Activated CD4-positive, alpha-beta T cell treated with anti-CD3 and anti-CD28 coated beads, Interleukin-2, amount 10 ng/mL, durations not matched to agents 24 days and 14 days (primary cell): ENCODE results near the gene TLE3. TPM values are rescaled to one million over a fixed set of nuclear protein-coding genes. Genes with fewer than 3 reads are reported as not detected.
"Not testable (repeated sequence)": the region's sequence is repeated elsewhere in the genome, so short reads cannot be mapped to it uniquely, and the experiment has no call there.

Experiments used
- DNase-seq: peaks from one replicate; pipeline ENCODE4 v3.0.0; 2022
- H3K27ac Mint-ChIP-seq: one replicate; pipeline ENCODE4 v1.8.0; 2022; ENCODE audit warnings: mild to moderate bottlenecking, mixed read lengths
- H3K27me3 Mint-ChIP-seq: one replicate; pipeline ENCODE4 v1.8.0; 2022; ENCODE audit warnings: mixed read lengths
- H3K36me3 Mint-ChIP-seq: one replicate; pipeline ENCODE4 v1.8.0; 2022; ENCODE audit warnings: low read depth, mild to moderate bottlenecking, mixed read lengths
- H3K4me1 Mint-ChIP-seq: one replicate; pipeline ENCODE4 v1.8.0; 2021; ENCODE audit warnings: mixed read lengths
- H3K4me3 Mint-ChIP-seq: one replicate; pipeline ENCODE4 v1.8.0; 2022; ENCODE audit warnings: mild to moderate bottlenecking, moderate library complexity, mixed read lengths
- H3K9me3 Mint-ChIP-seq: one replicate; pipeline ENCODE4 v1.8.0; 2021; ENCODE audit warnings: mixed read lengths
- intact Hi-C: fragments of 100-400 bp; cut with micrococcal nuclease; formaldehyde crosslinking; loops from one replicate; pipeline ENCODE4 v1.15.1; 2023
- total RNA-seq: library from RNA; stranded (reverse); gene quantifications from 2 replicates; pipeline ENCODE4 v1.2.3, GENCODE V29; 2022

TLE3 gene
- total RNA-seq, 1 donor from 2014 or later = 111 TPM

DNA sequence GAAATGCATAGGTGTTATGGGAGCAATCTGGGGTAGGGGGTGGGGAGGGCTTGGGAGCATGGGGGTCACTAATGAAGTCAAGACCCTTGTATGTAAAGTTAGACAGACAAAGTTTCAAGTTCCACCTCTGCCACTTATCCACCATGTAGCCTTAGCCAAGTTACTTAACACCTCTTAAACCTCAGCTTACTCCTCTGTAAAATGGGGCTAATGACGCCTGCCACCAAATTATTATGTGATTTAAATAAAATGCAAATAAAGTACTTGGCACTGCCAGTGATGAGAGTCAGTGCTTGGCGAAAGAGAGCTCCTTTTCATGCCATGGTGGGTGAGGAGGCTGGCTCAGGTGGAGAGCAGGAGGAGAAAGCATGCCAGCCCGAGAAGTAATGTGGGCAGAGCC, 18.6 kb upstream of the TLE3 start:
- H3K4me3 Mint-ChIP-seq = no peak overlapping the region
- no peaks in the 10 kb centered on the region for H3K9me3 Mint-ChIP-seq
- H3K27me3 Mint-ChIP-seq = peaks cover 41% of the 10 kb centered on the region
- H3K36me3 Mint-ChIP-seq = no peaks in the 10 kb centered on the region
- H3K4me1 Mint-ChIP-seq = peaks cover 3% of the 10 kb centered on the region
- no peak for DNase-seq
- intact Hi-C loops = no loop called here
- no peak overlapping the region for H3K27ac Mint-ChIP-seq

DNA sequence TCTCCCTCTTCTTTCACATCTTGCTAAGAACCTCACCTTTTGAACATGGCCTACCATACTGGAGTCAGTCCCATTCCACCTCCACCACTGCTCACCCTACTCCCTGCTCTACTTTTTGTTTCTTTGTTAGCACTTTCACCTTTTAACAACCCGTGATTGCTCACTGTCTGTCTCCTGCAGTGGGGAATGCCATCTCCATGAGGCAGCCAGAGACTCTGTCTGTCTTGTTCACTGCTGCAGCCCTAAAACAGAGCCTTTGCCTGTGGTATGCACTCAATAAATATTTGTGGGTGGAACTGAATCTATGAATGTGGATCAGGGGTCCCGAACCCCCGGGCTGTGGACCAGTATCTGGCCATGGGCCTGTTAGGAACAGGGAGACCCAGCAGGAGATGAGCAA, 16.5 kb upstream of the TLE3 start:
- peaks cover 3% of the 10 kb centered on the region for H3K4me1 Mint-ChIP-seq
- no peak for DNase-seq
- H3K4me3 Mint-ChIP-seq = no peak overlapping the region
- no peaks in the 10 kb centered on the region for H3K9me3 Mint-ChIP-seq
- H3K27me3 Mint-ChIP-seq = peaks cover 48% of the 10 kb centered on the region
- H3K27ac Mint-ChIP-seq = no peak overlapping the region
- H3K36me3 Mint-ChIP-seq = no peaks in the 10 kb centered on the region
- intact Hi-C loops = no loop called here

DNA sequence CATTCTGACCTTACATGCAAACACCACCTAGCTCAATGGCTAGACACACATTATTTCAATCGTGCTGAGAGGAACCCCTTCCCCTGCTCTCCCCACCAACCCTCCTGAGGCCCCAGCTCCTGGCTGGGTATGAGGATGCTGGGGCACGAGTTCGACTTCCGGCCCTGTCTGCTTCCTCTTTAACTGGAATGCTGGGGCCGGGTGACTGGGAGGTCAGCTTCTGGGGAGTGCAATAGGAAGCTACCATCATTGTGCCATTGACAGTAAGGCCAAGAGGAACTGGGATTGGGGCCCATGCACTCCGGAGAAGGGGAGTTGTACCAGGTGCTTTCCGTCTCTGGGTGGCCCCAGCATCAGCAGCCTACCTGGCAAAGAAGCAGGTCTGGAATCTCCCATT, 15.6 kb upstream of the TLE3 start:
- Mint-ChIP-seq H3K27ac (no peak overlapping the region), H3K4me3 (no peak overlapping the region), H3K9me3 (no peaks in the 10 kb centered on the region), H3K27me3 (peaks cover 56% of the 10 kb centered on the region), H3K36me3 (no peaks in the 10 kb centered on the region), H3K4me1 (peaks cover 3% of the 10 kb centered on the region)
- no peak for DNase-seq
- intact Hi-C loops = no loop called here

DNA sequence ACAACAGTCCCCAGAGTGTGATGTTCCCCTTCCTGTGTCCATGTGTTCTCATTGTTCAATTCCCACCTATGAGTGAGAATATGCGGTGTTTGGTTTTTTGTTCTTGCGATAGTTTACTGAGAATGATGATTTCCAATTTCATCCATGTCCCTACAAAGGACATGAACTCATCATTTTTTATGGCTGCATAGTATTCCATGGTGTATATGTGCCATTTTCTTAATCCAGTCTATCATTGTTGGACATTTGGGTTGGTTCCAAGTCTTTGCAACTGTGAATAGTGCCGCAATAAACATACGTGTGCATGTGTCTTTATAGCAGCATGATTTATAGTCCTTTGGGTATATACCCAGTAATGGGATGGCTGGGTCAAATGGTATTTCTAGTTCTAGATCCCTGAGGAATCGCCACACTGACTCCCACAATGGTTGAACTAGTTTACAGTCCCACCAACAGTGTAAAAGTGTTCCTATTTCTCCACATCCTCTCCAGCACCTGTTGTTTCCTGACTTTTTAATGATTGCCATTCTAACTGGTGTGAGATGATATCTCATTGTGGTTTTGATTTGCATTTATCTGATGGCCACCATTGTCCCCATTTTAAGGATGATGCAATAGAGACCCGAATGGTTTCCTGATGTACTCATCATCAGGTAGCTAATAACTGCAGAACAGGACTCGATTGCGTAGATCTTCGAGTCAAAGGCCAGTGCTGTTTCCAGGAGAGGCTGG, 15.0 kb upstream of the TLE3 start:
- H3K36me3 Mint-ChIP-seq, DNase-seq, intact Hi-C loops, H3K9me3 Mint-ChIP-seq, H3K4me1 Mint-ChIP-seq, H3K27ac Mint-ChIP-seq, H3K4me3 Mint-ChIP-seq: not testable (repeated sequence)
- peaks cover 55% of the 10 kb centered on the region for H3K27me3 Mint-ChIP-seq

DNA sequence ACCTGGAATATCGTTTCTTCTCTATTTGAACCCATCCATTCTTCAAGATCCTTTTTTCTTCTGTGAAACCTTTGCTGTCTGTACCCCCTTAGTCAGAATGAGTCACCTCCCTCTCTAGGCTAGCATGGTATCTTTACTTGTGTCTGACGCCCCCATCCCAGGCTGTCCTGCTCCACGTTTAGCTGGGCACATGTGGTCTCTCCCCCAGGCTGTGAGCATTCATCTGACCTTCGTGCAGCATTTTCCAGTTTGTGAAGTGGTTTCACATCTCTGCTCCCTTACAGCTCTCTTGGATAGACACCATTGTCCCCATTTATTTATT, 14.3 kb upstream of the TLE3 start:
- intact Hi-C loops = no loop called here

DNA sequence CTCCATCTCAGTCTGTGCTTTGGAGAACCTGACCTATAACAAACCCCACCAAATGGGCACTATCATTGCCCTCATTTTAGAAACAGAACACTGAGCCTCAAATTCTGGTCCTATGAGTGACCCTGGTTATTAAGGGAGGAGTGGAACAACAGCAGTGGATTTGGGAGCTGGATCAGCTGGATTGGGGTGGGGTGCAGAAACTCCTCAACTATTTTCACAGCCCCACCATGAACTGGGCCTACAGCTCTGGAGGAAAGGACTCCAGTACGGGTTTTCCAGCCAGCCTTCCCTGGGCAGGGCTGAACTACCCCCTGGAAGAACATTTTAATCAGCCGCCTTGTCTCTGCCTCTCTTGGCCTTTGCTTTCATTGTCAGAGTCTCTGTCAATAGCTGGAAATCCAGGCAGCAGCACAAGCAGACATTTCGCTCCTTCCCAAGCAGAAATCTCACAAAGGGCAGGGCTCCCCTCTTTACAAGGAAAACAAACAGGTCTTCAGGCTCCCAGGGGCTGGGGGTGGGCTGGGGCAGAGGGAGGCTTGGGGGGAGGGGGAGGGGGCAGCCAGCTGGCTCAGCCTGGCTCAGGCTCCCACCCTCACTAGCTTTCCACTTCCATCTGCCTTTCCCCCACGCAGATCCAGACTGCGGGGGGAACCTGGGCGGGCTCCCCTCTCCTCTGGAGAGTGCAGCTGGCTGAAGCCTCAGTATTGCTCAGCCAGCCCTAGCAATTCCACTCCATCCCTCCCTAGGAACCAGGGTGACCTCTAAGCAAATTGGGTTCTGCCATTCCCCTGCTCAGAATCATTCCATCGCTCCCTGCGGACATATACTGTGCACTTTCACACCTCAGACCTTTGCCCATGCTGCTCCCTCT, 13.7 kb upstream of the TLE3 start:
- H3K4me3 Mint-ChIP-seq = no peak overlapping the region
- no peak overlapping the region for H3K27ac Mint-ChIP-seq
- H3K27me3 Mint-ChIP-seq = peaks cover 55% of the 10 kb centered on the region
- no peaks in the 10 kb centered on the region for H3K36me3 Mint-ChIP-seq
- H3K4me1 Mint-ChIP-seq = peaks cover 3% of the 10 kb centered on the region
- no peak for DNase-seq
- intact Hi-C loops = no loop called here
- no peaks in the 10 kb centered on the region for H3K9me3 Mint-ChIP-seq

More for the DNA sequence above, 14.3 kb upstream of the TLE3 start:
- no peak for DNase-seq
- no peaks in the 10 kb centered on the region for H3K9me3 Mint-ChIP-seq
- peaks cover 3% of the 10 kb centered on the region for H3K4me1 Mint-ChIP-seq
- no peaks in the 10 kb centered on the region for H3K36me3 Mint-ChIP-seq
- no peak overlapping the region for H3K4me3 Mint-ChIP-seq
- peaks cover 56% of the 10 kb centered on the region for H3K27me3 Mint-ChIP-seq
- H3K27ac Mint-ChIP-seq = no peak overlapping the region

DNA sequence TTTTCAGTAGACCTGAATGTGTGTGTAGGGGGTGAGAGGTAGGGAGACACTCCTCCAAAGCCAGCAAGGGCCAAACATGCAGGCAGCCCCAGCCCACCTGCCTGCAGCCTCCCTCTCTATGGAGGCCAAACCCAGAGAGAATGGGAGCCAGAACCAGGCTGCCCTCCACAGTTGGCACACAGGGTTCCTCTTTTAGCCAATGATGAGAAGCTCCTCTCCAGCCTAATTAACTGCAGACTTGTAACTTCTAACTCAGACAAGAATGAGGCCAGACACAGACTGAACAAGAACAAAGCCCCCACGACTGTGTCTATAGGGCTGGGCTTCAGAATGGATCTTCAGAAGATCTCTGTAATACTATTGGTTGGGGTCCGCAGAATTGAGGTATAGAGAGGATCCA, 12.3 kb upstream of the TLE3 start:
- H3K4me1 Mint-ChIP-seq = peaks cover 3% of the 10 kb centered on the region
- intact Hi-C loops = no loop called here
- DNase-seq = no peak
- H3K36me3 Mint-ChIP-seq = no peaks in the 10 kb centered on the region
- peaks cover 57% of the 10 kb centered on the region for H3K27me3 Mint-ChIP-seq
- no peak overlapping the region for H3K27ac Mint-ChIP-seq
- H3K9me3 Mint-ChIP-seq = no peaks in the 10 kb centered on the region
- no peak overlapping the region for H3K4me3 Mint-ChIP-seq

DNA sequence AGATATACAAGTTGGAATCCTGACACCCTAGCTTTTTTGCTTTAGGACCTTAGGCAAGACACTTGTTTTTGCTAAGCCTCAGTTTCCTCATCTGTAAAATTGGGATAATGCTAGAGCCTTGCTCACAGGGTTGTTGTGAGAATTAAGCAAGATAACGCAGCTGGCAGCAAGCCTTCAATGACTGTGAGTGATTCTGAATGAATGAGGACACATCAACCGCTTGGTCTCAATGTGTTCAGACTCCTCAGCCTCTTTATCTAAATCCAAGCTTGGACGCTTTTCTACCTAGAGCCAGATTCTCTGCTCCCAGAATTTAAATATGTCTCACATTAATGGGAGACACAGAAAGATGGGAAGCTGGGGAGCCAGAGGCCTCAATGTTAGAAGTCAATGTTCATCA, 11.8 kb upstream of the TLE3 start:
- Mint-ChIP-seq H3K27ac (no peak overlapping the region), H3K4me1 (peaks cover 2% of the 10 kb centered on the region), H3K4me3 (no peak overlapping the region), H3K36me3 (no peaks in the 10 kb centered on the region), H3K27me3 (peaks cover 60% of the 10 kb centered on the region), H3K9me3 (no peaks in the 10 kb centered on the region)
- no peak for DNase-seq
- intact Hi-C loops = no loop called here

DNA sequence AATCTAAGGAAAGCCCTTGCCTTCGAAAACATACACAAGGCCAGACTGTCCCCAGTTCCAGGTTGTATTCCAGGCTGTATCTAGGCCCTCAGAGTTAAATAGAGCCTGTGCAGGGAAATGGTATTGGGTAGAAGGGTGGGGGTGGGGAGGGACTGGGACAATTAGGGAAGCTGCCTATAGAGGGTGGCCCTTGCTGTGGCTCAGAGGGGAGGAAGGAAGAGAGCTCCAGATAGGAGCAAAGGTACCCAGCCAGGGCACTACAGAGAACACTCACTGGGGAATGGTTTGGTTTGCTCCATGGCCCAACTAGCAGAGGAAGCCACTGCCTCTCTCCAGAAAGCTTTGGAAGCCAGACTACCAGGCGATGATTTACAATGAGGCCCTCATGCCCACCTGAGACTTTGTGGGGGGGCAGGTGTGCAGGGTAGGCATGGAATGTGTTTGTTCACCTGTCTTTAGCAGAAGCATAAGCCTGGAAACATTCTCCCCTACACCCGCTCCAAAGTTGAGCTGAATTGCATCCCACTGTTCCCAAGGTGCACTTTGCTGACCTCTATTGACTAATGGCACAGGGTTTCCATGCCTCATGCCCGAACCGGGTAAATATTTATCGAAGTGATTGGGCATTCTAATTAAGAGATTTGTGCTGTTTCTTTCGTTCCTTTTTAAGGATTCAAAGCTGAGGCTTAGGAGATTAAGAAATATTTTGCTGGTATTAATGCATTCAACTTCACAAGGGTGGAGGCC, 6.3 kb upstream of the TLE3 start:
- H3K4me3 Mint-ChIP-seq = no peak overlapping the region
- H3K4me1 Mint-ChIP-seq = peaks cover 28% of the 10 kb centered on the region
- H3K27me3 Mint-ChIP-seq = peaks cover 64% of the 10 kb centered on the region
- intact Hi-C loops = no loop called here
- H3K36me3 Mint-ChIP-seq = peaks cover 2% of the 10 kb centered on the region
- no peak overlapping the region for H3K27ac Mint-ChIP-seq
- H3K9me3 Mint-ChIP-seq = no peaks in the 10 kb centered on the region
- DNase-seq = no peak

DNA sequence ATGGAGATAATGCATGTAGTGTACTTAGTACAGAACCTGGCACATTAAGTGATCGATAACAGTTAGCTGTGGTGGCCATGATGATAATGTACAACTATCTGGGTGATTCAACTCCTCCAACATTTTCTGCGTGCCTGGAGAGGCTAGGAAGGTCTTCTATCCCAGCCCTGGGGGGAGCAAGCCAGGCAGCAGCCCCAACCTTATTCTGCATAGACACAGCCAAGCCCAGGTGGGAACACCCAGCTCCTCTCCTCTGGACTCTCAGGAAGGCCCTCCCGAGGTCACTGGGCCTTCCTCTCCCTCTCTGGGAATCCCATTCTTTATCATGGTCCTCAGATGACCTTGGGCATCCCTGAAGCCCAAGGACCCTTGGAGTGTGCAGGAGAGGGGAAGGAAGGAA, 5.1 kb upstream of the TLE3 start:
- DNase-seq = no peak
- peaks cover 58% of the 10 kb centered on the region for H3K27me3 Mint-ChIP-seq
- H3K4me3 Mint-ChIP-seq = no peak overlapping the region
- intact Hi-C loops = no loop called here
- no peaks in the 10 kb centered on the region for H3K9me3 Mint-ChIP-seq
- H3K36me3 Mint-ChIP-seq = peaks cover 2% of the 10 kb centered on the region
- no peak overlapping the region for H3K27ac Mint-ChIP-seq
- H3K4me1 Mint-ChIP-seq = peaks cover 32% of the 10 kb centered on the region

DNA sequence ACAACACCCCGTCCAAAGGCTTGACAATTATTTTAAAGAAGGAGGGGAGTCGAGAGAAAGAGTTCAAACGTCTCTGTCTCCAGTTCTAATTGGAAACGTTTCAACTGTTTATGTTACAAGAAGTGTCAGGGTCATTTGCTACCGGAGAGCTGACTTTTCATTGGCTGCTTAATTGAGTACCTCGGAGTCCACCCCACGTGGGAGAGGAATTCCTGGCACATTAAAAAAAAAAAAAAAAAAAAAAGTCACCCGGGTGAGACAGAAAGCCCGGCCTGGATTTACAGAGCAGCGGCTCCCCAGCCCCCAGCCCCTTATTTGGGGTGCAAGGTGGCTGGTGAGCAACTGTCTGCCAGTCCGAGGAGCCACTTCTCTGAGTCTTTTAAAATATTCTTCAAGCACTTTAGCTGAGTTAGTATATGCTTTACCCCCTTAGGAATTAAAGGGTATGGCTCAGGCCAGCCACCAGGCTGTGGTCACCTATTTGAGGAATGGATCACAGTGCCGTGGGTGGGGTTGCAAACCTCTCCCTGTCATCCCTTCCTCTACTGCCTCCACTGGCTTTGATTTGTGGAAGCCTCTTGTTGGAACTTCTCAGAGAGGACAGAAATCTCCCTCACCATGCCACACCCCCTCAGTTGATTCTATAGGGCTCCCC, 3.9 kb upstream of the TLE3 start:
- peaks cover 46% of the 10 kb centered on the region for H3K27me3 Mint-ChIP-seq
- H3K27ac Mint-ChIP-seq = no peak overlapping the region
- H3K36me3 Mint-ChIP-seq = peaks cover 5% of the 10 kb centered on the region
- no peak overlapping the region for H3K4me3 Mint-ChIP-seq
- H3K4me1 Mint-ChIP-seq = peaks cover 34% of the 10 kb centered on the region
- no peak for DNase-seq
- no peaks in the 10 kb centered on the region for H3K9me3 Mint-ChIP-seq
- intact Hi-C loops = no loop called here

DNA sequence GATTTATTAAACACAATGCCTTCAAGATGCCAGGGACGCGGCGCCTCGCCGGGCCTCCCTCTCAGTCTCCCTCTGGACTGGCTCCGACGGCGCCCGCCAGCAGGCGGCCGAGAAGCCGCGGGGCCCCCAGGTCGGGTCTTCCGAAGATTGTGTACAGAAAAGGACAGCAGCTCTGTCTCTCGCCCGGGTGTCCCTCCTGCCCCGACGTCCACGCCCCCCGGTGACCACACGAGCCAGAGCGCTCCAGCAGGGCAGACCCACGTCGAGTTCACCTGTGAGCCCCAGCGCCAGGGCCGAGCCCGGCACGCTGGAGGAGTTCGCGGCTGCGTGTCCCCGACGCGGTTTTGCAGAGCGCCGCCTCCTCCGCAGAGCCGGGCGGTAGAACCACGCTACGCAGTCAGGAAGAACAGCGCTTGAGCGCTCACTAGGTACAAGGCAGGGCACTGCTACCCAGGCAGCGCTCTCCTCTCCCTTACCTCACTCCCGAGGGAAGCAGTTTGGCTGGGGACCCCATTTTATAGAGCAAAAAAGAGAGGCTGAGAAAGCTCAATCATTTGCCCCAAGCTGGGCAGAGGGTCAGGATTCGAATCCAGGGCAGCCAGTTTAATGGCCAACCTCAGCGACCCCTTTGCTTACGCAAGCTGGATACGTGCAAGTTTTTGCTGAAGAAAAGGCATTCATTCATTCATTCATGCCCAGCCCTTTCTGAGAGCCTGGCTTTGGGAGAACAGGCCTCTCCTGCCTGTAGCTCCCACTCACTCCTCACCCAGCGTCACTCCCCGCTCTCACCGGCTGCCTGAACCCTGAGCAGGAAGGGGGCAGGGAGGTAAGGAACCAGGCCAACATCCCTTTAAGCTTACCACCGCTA, 3.0 kb upstream of the TLE3 start:
- H3K27me3 Mint-ChIP-seq = peaks cover 40% of the 10 kb centered on the region
- DNase-seq = peak; percentile 91
- peaks cover 8% of the 10 kb centered on the region for H3K36me3 Mint-ChIP-seq
- H3K4me1 Mint-ChIP-seq = peaks cover 34% of the 10 kb centered on the region
- intact Hi-C loops = no loop called here
- H3K9me3 Mint-ChIP-seq = no peaks in the 10 kb centered on the region
- no peak overlapping the region for H3K27ac Mint-ChIP-seq
- H3K4me3 Mint-ChIP-seq = peak overlapping the region; percentile 92

DNA sequence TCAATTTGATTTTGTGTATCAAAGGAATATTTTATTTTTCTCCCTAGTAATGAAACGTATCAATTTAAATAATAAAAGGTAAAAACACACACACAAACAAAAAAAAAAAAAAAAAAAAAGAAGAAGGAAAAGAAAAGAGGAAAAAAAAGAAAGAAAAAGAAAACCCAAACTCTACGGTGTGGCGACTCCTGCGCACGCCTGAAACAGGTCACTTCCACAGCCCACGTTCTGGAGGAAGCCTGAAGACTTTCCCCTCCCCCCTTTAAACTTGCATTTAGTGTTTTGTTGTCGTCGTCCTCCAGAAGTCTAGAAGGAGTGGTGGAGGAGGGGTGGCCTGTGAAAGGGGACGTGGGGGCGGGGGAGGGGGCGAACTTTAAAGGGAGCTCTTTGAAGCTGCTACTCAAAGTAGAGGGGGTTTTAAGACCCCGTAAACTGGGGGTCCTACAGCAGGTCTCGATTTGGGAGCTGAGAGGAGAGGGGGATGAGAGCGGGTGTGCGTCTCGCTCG, 2.3 kb upstream of the TLE3 start:
- H3K27me3 Mint-ChIP-seq = peaks cover 35% of the 10 kb centered on the region
- peak overlapping the region; percentile 92 for H3K4me3 Mint-ChIP-seq
- DNase-seq = peak; percentile 74
- peaks cover 36% of the 10 kb centered on the region for H3K4me1 Mint-ChIP-seq
- peak overlapping the region; percentile 99 for H3K27ac Mint-ChIP-seq
- intact Hi-C loops = loop anchor here (1.0 to 10.0 kb wide), 11 partner anchors 157 to 935 kb away; partner anchors contain the start of genes GLCE and RPLP1
- no peaks in the 10 kb centered on the region for H3K9me3 Mint-ChIP-seq
- peaks cover 12% of the 10 kb centered on the region for H3K36me3 Mint-ChIP-seq
